ENCODE data around the gene AANAT. TPM values are rescaled to one million over a fixed set of nuclear protein-coding genes. Genes with fewer than 3 reads are reported as not detected.

AANAT gene
- total RNA-seq, 1 donor from 2014 or later: not detected

DNA sequence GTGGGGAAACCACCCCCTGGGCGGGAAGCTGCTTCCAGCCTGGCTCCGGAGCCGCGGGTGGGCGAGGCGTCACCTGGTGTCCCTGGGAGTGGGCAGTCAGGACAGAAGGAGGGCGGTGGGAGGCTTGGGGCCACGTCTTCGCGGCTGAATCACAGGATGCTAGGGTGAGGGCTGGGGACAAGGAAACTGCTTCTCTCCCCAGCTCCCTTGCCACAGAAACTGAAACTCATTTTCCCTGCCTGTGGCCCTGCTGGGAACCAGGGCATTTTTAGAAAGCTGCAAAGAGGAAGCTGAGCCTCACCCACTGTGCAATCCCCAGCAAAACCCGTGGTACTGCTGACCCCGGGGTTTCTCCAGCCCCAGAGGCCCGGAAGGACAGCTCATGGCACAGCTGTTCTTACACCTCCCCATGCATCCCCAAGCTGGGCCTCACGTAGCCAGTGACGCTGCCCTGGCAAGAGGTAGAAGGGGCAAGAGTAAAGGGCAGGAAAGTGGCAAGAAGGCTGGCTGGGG, 25.6 kb downstream of the AANAT start:
- Mint-ChIP-seq H3K9me3 (ENCODE audit: unreplicated experiment) (no peaks in the 10 kb centered on the region), H3K4me3 (ENCODE audit: unreplicated experiment) (peak overlapping the region; percentile 66), H3K36me3 (ENCODE audit: low read depth, unreplicated experiment) (no peaks in the 10 kb centered on the region), H3K4me1 (ENCODE audit: unreplicated experiment) (peaks cover 29% of the 10 kb centered on the region), H3K27ac (ENCODE audit: unreplicated experiment) (no peak overlapping the region), H3K27me3 (ENCODE audit: unreplicated experiment) (peaks cover 8% of the 10 kb centered on the region)
- TF ChIP-seq, protein P1, sequence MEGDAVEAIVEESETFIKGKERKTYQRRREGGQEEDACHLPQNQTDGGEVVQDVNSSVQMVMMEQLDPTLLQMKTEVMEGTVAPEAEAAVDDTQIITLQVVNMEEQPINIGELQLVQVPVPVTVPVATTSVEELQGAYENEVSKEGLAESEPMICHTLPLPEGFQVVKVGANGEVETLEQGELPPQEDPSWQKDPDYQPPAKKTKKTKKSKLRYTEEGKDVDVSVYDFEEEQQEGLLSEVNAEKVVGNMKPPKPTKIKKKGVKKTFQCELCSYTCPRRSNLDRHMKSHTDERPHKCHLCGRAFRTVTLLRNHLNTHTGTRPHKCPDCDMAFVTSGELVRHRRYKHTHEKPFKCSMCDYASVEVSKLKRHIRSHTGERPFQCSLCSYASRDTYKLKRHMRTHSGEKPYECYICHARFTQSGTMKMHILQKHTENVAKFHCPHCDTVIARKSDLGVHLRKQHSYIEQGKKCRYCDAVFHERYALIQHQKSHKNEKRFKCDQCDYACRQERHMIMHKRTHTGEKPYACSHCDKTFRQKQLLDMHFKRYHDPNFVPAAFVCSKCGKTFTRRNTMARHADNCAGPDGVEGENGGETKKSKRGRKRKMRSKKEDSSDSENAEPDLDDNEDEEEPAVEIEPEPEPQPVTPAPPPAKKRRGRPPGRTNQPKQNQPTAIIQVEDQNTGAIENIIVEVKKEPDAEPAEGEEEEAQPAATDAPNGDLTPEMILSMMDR (IDR thresholded peaks at IDR 0.05; ENCODE audit: unreplicated experiment): no peak
- no peak for DNase-seq (ENCODE audit: low spot score)

DNA sequence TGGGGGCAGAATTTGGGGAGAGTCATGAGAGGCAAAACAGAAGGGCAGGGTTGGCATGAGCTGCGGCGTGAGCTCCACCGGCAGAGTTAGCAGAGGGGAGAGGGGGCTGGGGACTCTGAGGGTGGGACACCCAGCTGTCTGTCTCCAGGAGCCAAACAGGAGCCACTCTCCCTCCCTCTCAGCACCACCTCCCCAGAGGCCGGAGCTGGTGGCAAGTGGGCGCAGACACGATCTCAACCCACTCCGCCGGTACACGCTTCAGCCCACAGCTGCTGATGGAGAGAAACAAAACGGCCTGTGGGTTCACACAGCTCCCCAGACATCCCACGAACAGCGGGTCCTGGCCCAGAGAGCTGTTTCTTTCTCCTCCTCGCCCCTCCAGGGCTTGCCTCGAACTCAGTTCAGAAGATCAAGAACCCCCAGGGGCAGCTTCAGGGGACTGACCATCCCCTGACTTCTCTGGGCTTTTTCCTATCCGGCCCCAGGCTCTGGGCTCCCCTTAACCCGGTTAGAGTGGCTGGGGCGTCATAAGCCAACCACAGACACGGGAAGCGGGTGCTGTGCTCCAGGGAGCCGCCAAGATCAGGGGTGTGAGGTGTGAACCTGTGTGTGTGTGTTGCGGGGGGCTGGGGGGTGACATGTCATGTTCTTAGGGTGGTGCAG, 26.2 kb downstream of the AANAT start:
- Mint-ChIP-seq H3K27ac (ENCODE audit: unreplicated experiment) (no peak overlapping the region), H3K4me1 (ENCODE audit: unreplicated experiment) (peaks cover 35% of the 10 kb centered on the region), H3K36me3 (ENCODE audit: low read depth, unreplicated experiment) (no peaks in the 10 kb centered on the region), H3K4me3 (ENCODE audit: unreplicated experiment) (peak overlapping the region; percentile 29), H3K9me3 (ENCODE audit: unreplicated experiment) (no peaks in the 10 kb centered on the region), H3K27me3 (ENCODE audit: unreplicated experiment) (peaks cover 12% of the 10 kb centered on the region)
- DNase-seq (ENCODE audit: low spot score): no peak
- TF ChIP-seq, protein P1 (IDR thresholded peaks at IDR 0.05; ENCODE audit: unreplicated experiment): no peak

DNA sequence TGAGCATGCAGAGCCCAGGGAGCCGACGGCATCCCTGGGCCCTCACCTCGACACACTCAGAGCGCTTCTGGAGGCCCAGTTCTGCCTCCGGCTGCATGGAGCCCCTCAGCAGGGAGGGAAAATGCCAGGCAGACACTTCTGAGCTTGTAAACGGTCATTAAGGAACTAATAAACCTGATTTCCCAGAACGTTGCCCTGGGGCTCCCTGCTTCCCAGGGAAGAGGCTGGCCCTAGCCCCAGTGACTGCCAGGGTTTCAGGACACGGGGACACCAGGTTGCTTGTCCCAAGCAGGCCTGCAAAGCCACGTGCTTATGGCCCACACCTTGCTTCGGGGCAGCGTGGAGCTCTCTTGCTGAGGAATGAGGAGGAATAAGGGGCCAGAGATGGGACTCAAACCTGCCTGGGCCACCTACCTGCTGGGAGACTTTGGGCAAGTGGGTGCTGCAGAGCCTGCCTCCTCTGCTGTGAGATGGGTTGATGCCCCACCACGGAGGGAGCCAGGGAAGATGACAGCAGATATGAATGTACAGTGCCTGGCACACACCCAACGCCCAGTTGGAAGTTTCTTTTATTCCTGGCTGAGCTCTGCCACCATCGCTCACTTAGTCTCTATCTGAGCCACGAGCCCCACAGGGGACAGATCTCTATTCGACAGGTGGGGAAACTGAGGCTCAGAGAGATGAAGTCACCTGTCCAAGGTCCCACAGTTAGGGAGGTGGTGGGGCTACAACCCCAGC, 28.4 kb downstream of the AANAT start:
- Mint-ChIP-seq H3K36me3 (ENCODE audit: low read depth, unreplicated experiment) (no peaks in the 10 kb centered on the region), H3K9me3 (ENCODE audit: unreplicated experiment) (no peaks in the 10 kb centered on the region), H3K27me3 (ENCODE audit: unreplicated experiment) (peaks cover 9% of the 10 kb centered on the region), H3K27ac (ENCODE audit: unreplicated experiment) (no peak overlapping the region), H3K4me1 (ENCODE audit: unreplicated experiment) (peaks cover 50% of the 10 kb centered on the region), H3K4me3 (ENCODE audit: unreplicated experiment) (no peak overlapping the region)
- no peak for DNase-seq (ENCODE audit: low spot score)
- TF ChIP-seq, protein P1 (IDR thresholded peaks at IDR 0.05; ENCODE audit: unreplicated experiment): no peak

DNA sequence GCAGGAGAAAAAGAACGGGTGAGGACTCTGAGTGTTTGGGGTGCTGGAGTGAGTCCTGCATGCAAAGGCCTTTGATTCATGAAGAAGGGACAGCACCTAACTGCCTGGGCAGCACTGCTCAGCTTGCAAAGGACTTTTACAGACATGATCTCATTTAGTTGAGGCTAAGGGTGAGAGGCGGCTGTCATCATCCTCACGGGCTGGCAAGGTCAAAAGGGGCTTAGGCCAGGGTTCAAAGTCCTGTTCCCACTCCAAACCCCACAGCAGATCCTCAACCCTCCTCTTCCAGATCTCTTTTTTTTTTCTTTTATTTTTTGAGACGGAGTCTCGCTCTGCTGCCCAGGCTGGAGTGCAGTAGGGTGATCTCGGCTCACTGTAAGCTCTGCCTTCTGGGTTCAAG, 29.1 kb downstream of the AANAT start:
- H3K36me3 Mint-ChIP-seq (ENCODE audit: low read depth, unreplicated experiment): no peaks in the 10 kb centered on the region
- no peak for DNase-seq (ENCODE audit: low spot score)
- peaks cover 9% of the 10 kb centered on the region for H3K27me3 Mint-ChIP-seq (ENCODE audit: unreplicated experiment)
- H3K4me1 Mint-ChIP-seq (ENCODE audit: unreplicated experiment): peaks cover 51% of the 10 kb centered on the region
- H3K4me3 Mint-ChIP-seq (ENCODE audit: unreplicated experiment): no peak overlapping the region
- no peaks in the 10 kb centered on the region for H3K9me3 Mint-ChIP-seq (ENCODE audit: unreplicated experiment)
- no peak overlapping the region for H3K27ac Mint-ChIP-seq (ENCODE audit: unreplicated experiment)
- TF ChIP-seq, protein P1 (IDR thresholded peaks at IDR 0.05; ENCODE audit: unreplicated experiment): no peak

DNA sequence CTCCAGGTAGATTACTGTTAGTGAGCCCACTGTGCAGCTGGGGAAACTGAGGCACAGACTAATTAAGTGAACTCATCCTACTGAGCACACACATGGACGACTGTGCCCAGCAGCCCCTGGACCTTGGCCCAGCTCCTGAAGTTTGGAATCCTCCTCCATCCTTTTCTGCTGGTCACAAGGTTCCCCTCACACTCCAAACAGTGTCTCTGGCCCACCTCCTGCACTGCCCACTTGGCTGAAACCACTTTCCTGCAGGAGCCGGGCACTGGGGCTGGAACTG, 30.2 kb downstream of the AANAT start:
- Mint-ChIP-seq H3K27me3 (ENCODE audit: unreplicated experiment) (peaks cover 11% of the 10 kb centered on the region), H3K4me1 (ENCODE audit: unreplicated experiment) (peaks cover 45% of the 10 kb centered on the region), H3K27ac (ENCODE audit: unreplicated experiment) (peak overlapping the region; percentile 70), H3K36me3 (ENCODE audit: low read depth, unreplicated experiment) (no peaks in the 10 kb centered on the region), H3K4me3 (ENCODE audit: unreplicated experiment) (no peak overlapping the region), H3K9me3 (ENCODE audit: unreplicated experiment) (no peaks in the 10 kb centered on the region)
- TF ChIP-seq, protein P1 (IDR thresholded peaks at IDR 0.05; ENCODE audit: unreplicated experiment): no peak
- no peak for DNase-seq (ENCODE audit: low spot score)

Measured in endothelial cell (in vitro differentiated cells).